Islet of Langerhans (tissue), 1 donor: ENCODE measurements around the gene DNAH17.

Experiments used
- FAIRE-seq: peaks from one replicate; lab custom pipeline; 2011; peaks lifted over from hg19 to GRCh38; lab: Jason Lieb, UNC

The DNAH17 gene

GRCh38 chr17:78387977-78388941 lies 188.9 kb downstream of the DNAH17 start:
- FAIRE-seq = no peak

- no peak for FAIRE-seq
Observed at GRCh38 chr17:78384479-78385175, 192.6 kb downstream of the DNAH17 start.

- FAIRE-seq = no peak
Observed at GRCh38 chr17:78383725-78384471, 193.3 kb downstream of the DNAH17 start.

- FAIRE-seq = no peak
Observed at GRCh38 chr17:78381601-78382232, 195.5 kb downstream of the DNAH17 start.

- no peak for FAIRE-seq
Observed at GRCh38 chr17:78380370-78380769, 196.8 kb downstream of the DNAH17 start.

GRCh38 chr17:78379131-78379491 lies 198.1 kb downstream of the DNAH17 start:
- FAIRE-seq = no peak

GRCh38 chr17:78378225-78379130 lies 198.7 kb downstream of the DNAH17 start, which contains the start of gene PGS1:
PGS1 (plus strand) TSS chr17:78378649; CDS start chr17:78378666, 17 bp downstream.
- FAIRE-seq = no peak

GRCh38 chr17:78377858-78378224 lies 199.4 kb downstream of the DNAH17 start:
- FAIRE-seq = no peak

GRCh38 chr17:78376161-78376560 lies 201.0 kb downstream of the DNAH17 start:
- FAIRE-seq = no peak

GRCh38 chr17:78375401-78376151 lies 201.6 kb downstream of the DNAH17 start:
- no peak for FAIRE-seq

GRCh38 chr17:78374631-78375274 lies 202.4 kb downstream of the DNAH17 start:
- no peak for FAIRE-seq

- no peak for FAIRE-seq
Observed at GRCh38 chr17:78374189-78374588, 203.0 kb downstream of the DNAH17 start.
